ENCODE results near the gene BTN1A1. TPM values are rescaled to one million over a fixed set of nuclear protein-coding genes. Genes with fewer than 3 reads are reported as not detected.
A peak's percentile ranks its signal among the peaks of the same experiment; 100 is the strongest.

The BTN1A1 gene
- total and polyA plus RNA-seq, 9 of the 15 experiments (the other 6 are each of a cell fraction or from before 2014, with no cell fraction given), result 0.01 to 0.15 (median 0.06) TPM; not detected in 4

DNA sequence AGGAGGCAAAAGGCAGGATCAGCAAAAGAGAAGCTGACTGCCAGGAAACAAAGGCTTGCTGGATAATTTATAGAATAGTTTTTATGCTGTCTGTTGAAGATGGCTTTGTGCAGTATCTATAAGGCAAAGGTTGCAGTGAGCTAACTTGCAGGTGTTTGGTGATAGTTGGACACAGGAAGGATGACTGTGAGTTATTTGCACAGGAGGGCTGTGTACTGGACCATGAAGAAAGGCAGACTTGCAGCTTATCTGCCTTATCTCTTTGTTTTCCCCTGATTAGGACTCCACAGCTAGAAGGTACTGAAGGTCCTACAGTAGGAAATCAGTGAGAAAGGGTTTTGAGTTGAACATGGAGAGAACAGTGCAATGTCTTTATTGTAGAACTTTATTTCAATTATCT is 2.1 kb downstream of the BTN1A1 start (continued):
- TF ChIP-seq ZBTB17 (CRISPR knock-in tag; IDR thresholded peaks at IDR 0.05) (no peak), MTA1 (IDR thresholded peaks at IDR 0.05; ENCODE audit: borderline replicate concordance) (no peak), ZNF24 (IDR thresholded peaks at IDR 0.05) (no peak), HLTF (IDR thresholded peaks at IDR 0.05) (no peak), ZNF717 (CRISPR knock-in tag; IDR thresholded peaks at IDR 0.05) (no peak), CBX1 (IDR thresholded peaks at IDR 0.05; ENCODE audit: low read depth) (no peak), PHF8 (IDR thresholded peaks at IDR 0.05; ENCODE audit: borderline replicate concordance, low read length) (no peak), EHMT2 (IDR thresholded peaks at IDR 0.05) (no peak), MAFF (IDR thresholded peaks at IDR 0.05; ENCODE audit: low read length) (0 out of 2 replicates have a peak, but pooled peaks have one; percentile 10), TCF3 (CRISPR knock-in tag; IDR thresholded peaks at IDR 0.05) (peak; percentile 69), EZH2 (IDR thresholded peaks at IDR 0.05; ENCODE audit: borderline replicate concordance, low read depth, low read length) (no peak), ZNF785 (CRISPR knock-in tag; IDR thresholded peaks at IDR 0.05) (no peak), SP1 (CRISPR knock-in tag; IDR thresholded peaks at IDR 0.05) (no peak), TEAD4 (IDR thresholded peaks at IDR 0.05; ENCODE audit: low read length) (peak; percentile 81), TEAD4 (CRISPR knock-in tag; IDR thresholded peaks at IDR 0.05; ENCODE audit: borderline replicate concordance) (no peak), TCFL5 (CRISPR knock-in tag; conservative IDR thresholded peaks at IDR 0.05) (no peak), RCOR1 (IDR thresholded peaks at IDR 0.05; ENCODE audit: borderline replicate concordance in 1 of 2, low read depth in 2 of 2, low read length in 2 of 2) (peak in 1 of 2 experiments; percentile 88; a peak in 2 of 4 replicates), KLF10 (CRISPR knock-in tag; IDR thresholded peaks at IDR 0.05) (no peak), BRCA1 (IDR thresholded peaks at IDR 0.05) (no peak), BRCA1 (CRISPR knock-in tag; IDR thresholded peaks at IDR 0.05) (no peak), MCM5 (IDR thresholded peaks at IDR 0.05; ENCODE audit: low read depth) (no peak)
- TF ChIP-seq, protein P1, sequence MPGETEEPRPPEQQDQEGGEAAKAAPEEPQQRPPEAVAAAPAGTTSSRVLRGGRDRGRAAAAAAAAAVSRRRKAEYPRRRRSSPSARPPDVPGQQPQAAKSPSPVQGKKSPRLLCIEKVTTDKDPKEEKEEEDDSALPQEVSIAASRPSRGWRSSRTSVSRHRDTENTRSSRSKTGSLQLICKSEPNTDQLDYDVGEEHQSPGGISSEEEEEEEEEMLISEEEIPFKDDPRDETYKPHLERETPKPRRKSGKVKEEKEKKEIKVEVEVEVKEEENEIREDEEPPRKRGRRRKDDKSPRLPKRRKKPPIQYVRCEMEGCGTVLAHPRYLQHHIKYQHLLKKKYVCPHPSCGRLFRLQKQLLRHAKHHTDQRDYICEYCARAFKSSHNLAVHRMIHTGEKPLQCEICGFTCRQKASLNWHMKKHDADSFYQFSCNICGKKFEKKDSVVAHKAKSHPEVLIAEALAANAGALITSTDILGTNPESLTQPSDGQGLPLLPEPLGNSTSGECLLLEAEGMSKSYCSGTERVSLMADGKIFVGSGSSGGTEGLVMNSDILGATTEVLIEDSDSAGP (CRISPR knock-in tag; IDR thresholded peaks at IDR 0.05), result no peak
- TF ChIP-seq, protein P2, sequence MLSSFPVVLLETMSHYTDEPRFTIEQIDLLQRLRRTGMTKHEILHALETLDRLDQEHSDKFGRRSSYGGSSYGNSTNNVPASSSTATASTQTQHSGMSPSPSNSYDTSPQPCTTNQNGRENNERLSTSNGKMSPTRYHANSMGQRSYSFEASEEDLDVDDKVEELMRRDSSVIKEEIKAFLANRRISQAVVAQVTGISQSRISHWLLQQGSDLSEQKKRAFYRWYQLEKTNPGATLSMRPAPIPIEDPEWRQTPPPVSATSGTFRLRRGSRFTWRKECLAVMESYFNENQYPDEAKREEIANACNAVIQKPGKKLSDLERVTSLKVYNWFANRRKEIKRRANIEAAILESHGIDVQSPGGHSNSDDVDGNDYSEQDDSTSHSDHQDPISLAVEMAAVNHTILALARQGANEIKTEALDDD (IDR thresholded peaks at IDR 0.05), result peak; percentile 59; the same call in 1 of the 2 replicates
- TF ChIP-seq, protein P3, sequence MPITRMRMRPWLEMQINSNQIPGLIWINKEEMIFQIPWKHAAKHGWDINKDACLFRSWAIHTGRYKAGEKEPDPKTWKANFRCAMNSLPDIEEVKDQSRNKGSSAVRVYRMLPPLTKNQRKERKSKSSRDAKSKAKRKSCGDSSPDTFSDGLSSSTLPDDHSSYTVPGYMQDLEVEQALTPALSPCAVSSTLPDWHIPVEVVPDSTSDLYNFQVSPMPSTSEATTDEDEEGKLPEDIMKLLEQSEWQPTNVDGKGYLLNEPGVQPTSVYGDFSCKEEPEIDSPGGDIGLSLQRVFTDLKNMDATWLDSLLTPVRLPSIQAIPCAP (CRISPR knock-in tag; IDR thresholded peaks at IDR 0.05; ENCODE audit: borderline replicate concordance), result no peak
- TF ChIP-seq, protein P4, sequence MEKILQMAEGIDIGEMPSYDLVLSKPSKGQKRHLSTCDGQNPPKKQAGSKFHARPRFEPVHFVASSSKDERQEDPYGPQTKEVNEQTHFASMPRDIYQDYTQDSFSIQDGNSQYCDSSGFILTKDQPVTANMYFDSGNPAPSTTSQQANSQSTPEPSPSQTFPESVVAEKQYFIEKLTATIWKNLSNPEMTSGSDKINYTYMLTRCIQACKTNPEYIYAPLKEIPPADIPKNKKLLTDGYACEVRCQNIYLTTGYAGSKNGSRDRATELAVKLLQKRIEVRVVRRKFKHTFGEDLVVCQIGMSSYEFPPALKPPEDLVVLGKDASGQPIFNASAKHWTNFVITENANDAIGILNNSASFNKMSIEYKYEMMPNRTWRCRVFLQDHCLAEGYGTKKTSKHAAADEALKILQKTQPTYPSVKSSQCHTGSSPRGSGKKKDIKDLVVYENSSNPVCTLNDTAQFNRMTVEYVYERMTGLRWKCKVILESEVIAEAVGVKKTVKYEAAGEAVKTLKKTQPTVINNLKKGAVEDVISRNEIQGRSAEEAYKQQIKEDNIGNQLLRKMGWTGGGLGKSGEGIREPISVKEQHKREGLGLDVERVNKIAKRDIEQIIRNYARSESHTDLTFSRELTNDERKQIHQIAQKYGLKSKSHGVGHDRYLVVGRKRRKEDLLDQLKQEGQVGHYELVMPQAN (IDR thresholded peaks at IDR 0.05; ENCODE audit: borderline replicate concordance), result no peak
- TF ChIP-seq, protein P5, sequence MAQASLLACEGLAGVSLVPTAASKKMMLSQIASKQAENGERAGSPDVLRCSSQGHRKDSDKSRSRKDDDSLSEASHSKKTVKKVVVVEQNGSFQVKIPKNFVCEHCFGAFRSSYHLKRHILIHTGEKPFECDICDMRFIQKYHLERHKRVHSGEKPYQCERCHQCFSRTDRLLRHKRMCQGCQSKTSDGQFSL (CRISPR knock-in tag; IDR thresholded peaks at IDR 0.05), result no peak
- TF ChIP-seq, protein P5 (tag; IDR thresholded peaks at IDR 0.05), result no peak
